HEK293 (cell line): ENCODE results near the gene HTR6.
A peak's percentile ranks its signal among the peaks of the same experiment; 100 is the strongest.

Source experiments
- CTCF ChIA-PET: fragments of 350-600 bp; formaldehyde crosslinking; extraction: SDS; loops from one replicate; lab custom pipeline; 2021; ENCODE audit warnings: antibody characterized with exemption; lab: Yijun Ruan, JAX
- POLR2A ChIA-PET: fragments of 300-600 bp; formaldehyde crosslinking; extraction: SDS; loops from one replicate; lab custom pipeline; 2020; ENCODE audit warnings: antibody characterized with exemption, inconsistent platforms; lab: Yijun Ruan, JAX
- H3K27ac ChIP-seq: fragments of 200-500 bp; sonication (Bioruptor generic); 2 replicates; pipeline ENCODE4 v1.5.1; 2014; ENCODE audit warnings: low read depth, low read length, control low read depth, inconsistent platforms; ENCODE audit errors: extremely low read depth
- H3K36me3 ChIP-seq, 2 experiments: fragments of 200-500 bp in 1 of 2; sonication (Bioruptor generic) in 1 of 2; 1 replicate in 1 of 2; 2 replicates in 1 of 2; pipeline ENCODE4 v1.5.1; 2014 to 2017; ENCODE audit warnings: inconsistent platforms in 2 of 2, low read length in 2 of 2; ENCODE audit not compliant: control insufficient read depth in 2 of 2, insufficient read depth in 1 of 2
- H3K4me1 ChIP-seq: fragments of 200-500 bp; sonication (Bioruptor generic); 2 replicates; pipeline ENCODE4 v1.5.1; 2014; ENCODE audit warnings: mild to moderate bottlenecking, low read length, inconsistent platforms; ENCODE audit not compliant: control insufficient read depth, insufficient read depth
- H3K4me3 ChIP-seq: 2 replicates; pipeline ENCODE4 v1.5.1; 2011; ENCODE audit warnings: low read depth, mild to moderate bottlenecking, control low read depth, low read length, moderate library complexity
- H3K9me3 ChIP-seq: fragments of 200-500 bp; sonication (Bioruptor generic); 2 replicates; pipeline ENCODE4 v1.5.1; 2014; ENCODE audit warnings: low read depth, low read length, inconsistent platforms; ENCODE audit not compliant: control insufficient read depth, insufficient read depth
- BCL11A ChIP-seq: fragments of 450-650 bp; formaldehyde crosslinking; IDR thresholded peaks from 2 replicates; pipeline ENCODE4 v1.5.1; 2016; ENCODE audit warnings: low read depth, missing biosample characterization, missing genetic modification characterization
- HOXA7 ChIP-seq: sonication (generic); formaldehyde crosslinking; IDR thresholded peaks from 2 replicates; pipeline ENCODE4 v1.8.1; 2022; ENCODE audit warnings: missing genetic modification reagents, borderline replicate concordance
- HOXD13 ChIP-seq: sonication (generic); formaldehyde crosslinking; IDR thresholded peaks from 2 replicates; pipeline ENCODE4 v1.8.0; 2022; ENCODE audit warnings: missing genetic modification reagents, borderline replicate concordance
- SP3 ChIP-seq: fragments of 450-650 bp; formaldehyde crosslinking; IDR thresholded peaks from 2 replicates; pipeline ENCODE4 v1.5.1; 2016; ENCODE audit warnings: missing biosample characterization, missing genetic modification characterization
- SP7 ChIP-seq: fragments of 450-650 bp; formaldehyde crosslinking; IDR thresholded peaks from 2 replicates; pipeline ENCODE4 v1.5.1; 2016; ENCODE audit warnings: missing biosample characterization, missing genetic modification characterization
- ZBTB1 ChIP-seq: fragments of 450-650 bp; formaldehyde crosslinking; IDR thresholded peaks from 2 replicates; pipeline ENCODE4 v1.5.1; 2016; ENCODE audit warnings: missing biosample characterization, missing genetic modification characterization
- ZBTB48 ChIP-seq: fragments of 450-650 bp; formaldehyde crosslinking; IDR thresholded peaks from 2 replicates; pipeline ENCODE4 v1.5.1; 2016; ENCODE audit warnings: missing biosample characterization, missing genetic modification characterization
- ZNF121 ChIP-seq: fragments of 450-650 bp; formaldehyde crosslinking; IDR thresholded peaks from 2 replicates; pipeline ENCODE4 v1.5.1; 2016; ENCODE audit warnings: missing biosample characterization, missing genetic modification characterization
- ZNF132 ChIP-seq: fragments of 450-650 bp; formaldehyde crosslinking; IDR thresholded peaks from 2 replicates; pipeline ENCODE4 v1.5.1; 2017; ENCODE audit warnings: missing biosample characterization, missing genetic modification characterization, borderline replicate concordance
- ZNF16 ChIP-seq: fragments of 450-650 bp; formaldehyde crosslinking; IDR thresholded peaks from 2 replicates; pipeline ENCODE4 v1.5.1; 2016; ENCODE audit warnings: low read depth, missing biosample characterization, missing genetic modification characterization
- ZNF18 ChIP-seq: fragments of 450-650 bp; formaldehyde crosslinking; IDR thresholded peaks from 2 replicates; pipeline ENCODE4 v1.5.1; 2016; ENCODE audit warnings: missing biosample characterization, missing genetic modification characterization
- ZNF202 ChIP-seq: fragments of 450-650 bp; formaldehyde crosslinking; IDR thresholded peaks from 2 replicates; pipeline ENCODE4 v1.5.1; 2016; ENCODE audit warnings: missing biosample characterization, missing genetic modification characterization, borderline replicate concordance
- ZNF211 ChIP-seq: fragments of 450-650 bp; formaldehyde crosslinking; IDR thresholded peaks from 2 replicates; pipeline ENCODE4 v1.5.1; 2016; ENCODE audit warnings: low read depth, missing biosample characterization, missing genetic modification characterization
- ZNF266 ChIP-seq: fragments of 450-650 bp; formaldehyde crosslinking; IDR thresholded peaks from 2 replicates; pipeline ENCODE4 v1.5.1; 2016; ENCODE audit warnings: missing biosample characterization, missing genetic modification characterization, low read depth
- ZNF366 ChIP-seq: fragments of 450-650 bp; formaldehyde crosslinking; conservative IDR thresholded peaks from 2 replicates; pipeline ENCODE4 v1.5.1; 2016; ENCODE audit warnings: missing biosample characterization, missing genetic modification characterization
- ZNF48 ChIP-seq: fragments of 450-650 bp; formaldehyde crosslinking; IDR thresholded peaks from 2 replicates; pipeline ENCODE4 v1.5.1; 2016; ENCODE audit warnings: missing biosample characterization, missing genetic modification characterization
- ZNF571 ChIP-seq: fragments of 450-650 bp; formaldehyde crosslinking; IDR thresholded peaks from 2 replicates; pipeline ENCODE4 v1.5.0; 2017; ENCODE audit warnings: missing biosample characterization, missing genetic modification characterization
- ZNF654 ChIP-seq: fragments of 450-650 bp; formaldehyde crosslinking; IDR thresholded peaks from 2 replicates; pipeline ENCODE4 v1.5.1; 2016; ENCODE audit warnings: low read depth, missing biosample characterization, missing genetic modification characterization
- ZNF664 ChIP-seq: fragments of 450-650 bp; formaldehyde crosslinking; IDR thresholded peaks from 2 replicates; pipeline ENCODE4 v1.5.1; 2016; ENCODE audit warnings: missing biosample characterization, missing genetic modification characterization
- ZSCAN23 ChIP-seq: fragments of 450-650 bp; formaldehyde crosslinking; IDR thresholded peaks from 2 replicates; pipeline ENCODE4 v1.5.1; 2016; ENCODE audit warnings: missing biosample characterization, missing genetic modification characterization
- ZSCAN4 ChIP-seq: fragments of 450-650 bp; formaldehyde crosslinking; IDR thresholded peaks from 2 replicates; pipeline ENCODE4 v1.5.1; 2017; ENCODE audit warnings: missing biosample characterization, missing genetic modification characterization
- TF ChIP-seq, protein P1 (sequence below): fragments of 450-650 bp; formaldehyde crosslinking; IDR thresholded peaks from 2 replicates; pipeline ENCODE4 v1.5.1; 2016; ENCODE audit warnings: missing biosample characterization, missing genetic modification characterization
- TF ChIP-seq, protein P2 (sequence below): fragments of 450-650 bp; formaldehyde crosslinking; IDR thresholded peaks from 2 replicates; pipeline ENCODE4 v1.5.1; 2016; ENCODE audit warnings: missing biosample characterization, missing genetic modification characterization

HTR6 gene

GRCh38 chr1:19657511-19657910, 7.2 kb upstream of the HTR6 start:
- no peaks in the 10 kb centered on the region for H3K9me3 ChIP-seq
- ChIA-PET CTCF (interaction anchor here (0.7 kb wide), 1 partner anchor 66 kb away, joined by 3 read pairs; no protein-coding TSS in a partner anchor), POLR2A (interaction anchor here (0.7 kb wide), 1 partner anchor 252 kb away, joined by 4 read pairs; no protein-coding TSS in a partner anchor)
- no peaks in the 10 kb centered on the region for H3K36me3 ChIP-seq
- H3K27ac ChIP-seq = no peak overlapping the region
- no peak for TF ChIP-seq ZNF16
- no peak for TF ChIP-seq HOXA7
- no peak for TF ChIP-seq ZNF48 (tag by site-specific recombination)
- TF ChIP-seq ZSCAN23 = no peak
- H3K4me3 ChIP-seq = no peak overlapping the region
- no peaks in the 10 kb centered on the region for H3K4me1 ChIP-seq

GRCh38 chr1:19658186-19658585, 6.5 kb upstream of the HTR6 start:
- Histone ChIP-seq H3K9me3 (no peaks in the 10 kb centered on the region), H3K4me1 (no peaks in the 10 kb centered on the region), H3K4me3 (no peak overlapping the region), H3K36me3 (no peaks in the 10 kb centered on the region), H3K27ac (no peak overlapping the region)
- ChIA-PET CTCF (interaction anchor here (0.5 to 0.6 kb wide), 2 partner anchors 259 to 652 kb away, joined by 3 to 6 read pairs; no protein-coding TSS in a partner anchor), POLR2A (interaction anchor here (0.7 kb wide), 1 partner anchor 40 kb away, joined by 3 read pairs; no protein-coding TSS in a partner anchor)
- no peak for TF ChIP-seq ZNF211 (tag by site-specific recombination)
- TF ChIP-seq BCL11A = no peak
- TF ChIP-seq SP7 (tag by site-specific recombination) = no peak
- no peak for TF ChIP-seq ZNF132
- TF ChIP-seq ZNF664 = no peak
- TF ChIP-seq ZNF366 = no peak
- TF ChIP-seq ZNF571 (tag by site-specific recombination) = no peak
- no peak for TF ChIP-seq ZBTB48
- TF ChIP-seq ZSCAN4 (tag by site-specific recombination) = no peak
- no peak for TF ChIP-seq HOXD13 (CRISPR knock-in tag)
- no peak for TF ChIP-seq SP3 (tag by site-specific recombination)
- TF ChIP-seq ZNF266 (tag by site-specific recombination) = no peak

DNA sequence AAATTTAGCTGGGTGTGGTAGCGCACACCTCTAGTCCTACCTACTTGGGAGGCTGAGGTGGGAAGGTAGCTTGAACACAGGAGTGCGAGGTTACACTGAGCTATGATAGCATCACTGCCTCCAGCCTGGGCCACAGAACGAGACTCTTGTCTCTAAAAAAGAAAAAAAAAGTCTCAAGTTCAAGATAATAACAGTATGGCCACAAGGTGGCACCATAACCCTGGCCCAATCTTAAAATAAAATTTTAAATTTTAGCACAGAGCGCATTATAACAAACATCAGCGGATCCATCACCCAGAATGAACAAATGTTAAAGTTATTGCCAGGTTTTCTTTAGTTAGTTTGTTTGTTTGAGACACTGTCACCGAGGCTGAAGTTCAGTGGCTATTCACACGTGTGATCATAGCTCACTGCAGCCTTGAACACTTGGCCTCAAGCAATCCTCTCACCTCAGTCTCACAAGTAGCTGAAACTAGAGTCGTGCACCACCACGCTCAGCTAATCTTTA, 2.9 kb upstream of the HTR6 start:
- POLR2A ChIA-PET = interaction anchor here (0.6 kb wide), 1 partner anchor 22 kb away, joined by 3 read pairs; no protein-coding TSS in a partner anchor
- no peak for TF ChIP-seq ZBTB1 (tag by site-specific recombination)
- peak; percentile 94 for TF ChIP-seq ZNF121 (tag by site-specific recombination)
- TF ChIP-seq ZNF202 (tag by site-specific recombination) = no peak
- peak; percentile 70 for TF ChIP-seq ZNF654
- TF ChIP-seq, protein P1, sequence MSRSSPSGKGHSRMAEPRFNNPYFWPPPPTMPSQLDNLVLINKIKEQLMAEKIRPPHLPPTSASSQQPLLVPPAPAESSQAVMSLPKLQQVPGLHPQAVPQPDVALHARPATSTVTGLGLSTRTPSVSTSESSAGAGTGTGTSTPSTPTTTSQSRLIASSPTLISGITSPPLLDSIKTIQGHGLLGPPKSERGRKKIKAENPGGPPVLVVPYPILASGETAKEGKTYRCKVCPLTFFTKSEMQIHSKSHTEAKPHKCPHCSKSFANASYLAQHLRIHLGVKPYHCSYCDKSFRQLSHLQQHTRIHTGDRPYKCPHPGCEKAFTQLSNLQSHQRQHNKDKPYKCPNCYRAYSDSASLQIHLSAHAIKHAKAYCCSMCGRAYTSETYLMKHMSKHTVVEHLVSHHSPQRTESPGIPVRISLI (tag by site-specific recombination) = peak; percentile 58; the same call in 1 of the 2 replicates
- peak; percentile 86 for TF ChIP-seq ZNF18
- TF ChIP-seq, protein P2, sequence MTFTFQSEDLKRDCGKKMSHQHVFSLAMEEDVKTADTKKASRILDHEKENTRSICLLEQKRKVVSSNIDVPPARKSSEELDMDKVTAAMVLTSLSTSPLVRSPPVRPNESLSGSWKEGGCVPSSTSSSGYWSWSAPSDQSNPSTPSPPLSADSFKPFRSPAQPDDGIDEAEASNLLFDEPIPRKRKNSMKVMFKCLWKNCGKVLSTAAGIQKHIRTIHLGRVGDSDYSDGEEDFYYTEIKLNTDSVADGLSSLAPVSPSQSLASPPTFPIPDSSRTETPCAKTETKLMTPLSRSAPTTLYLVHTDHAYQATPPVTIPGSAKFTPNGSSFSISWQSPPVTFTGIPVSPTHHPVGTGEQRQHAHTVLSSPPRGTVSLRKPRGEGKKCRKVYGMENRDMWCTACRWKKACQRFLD = no peak
- no peak overlapping the region for H3K27ac ChIP-seq
- no peaks in the 10 kb centered on the region for H3K36me3 ChIP-seq
- CTCF ChIA-PET = interaction anchor here (0.6 to 6.0 kb wide), 58 partner anchors 8 to 1396 kb away, joined by 3 to 140 read pairs (median 4); partner anchors contain the start of genes AKR7A2, OTUD3 and SLC66A1
- H3K4me3 ChIP-seq = no peak overlapping the region
- no peaks in the 10 kb centered on the region for H3K4me1 ChIP-seq
- H3K9me3 ChIP-seq = no peaks in the 10 kb centered on the region
